Tibial artery (tissue), 4 donors: ENCODE data around the gene TAOK2.

Source experiments
- DNase-seq, 2 donors: peaks; one replicate each; pipeline ENCODE4 v3.0.0-alpha.2; 2019
- H3K27ac ChIP-seq, 2 donors: fragments of 200-600 bp; sonication (generic) in 1 of 2; 1 replicate in 1 of 2; 2 replicates in 1 of 2; pipeline ENCODE4 v1.5.1; 2018 to 2019; ENCODE audit warnings: mild to moderate bottlenecking in 1 of 2
- H3K27me3 ChIP-seq, 2 donors: fragments of 200-600 bp; sonication (generic) in 1 of 2; one replicate each; pipeline versions ENCODE4 v1.5.1 to v1.6.0; 2016 to 2019
- H3K36me3 ChIP-seq, 3 donors: fragments of 200-600 bp; sonication (generic) in 2 of 3; one replicate each; pipeline ENCODE4 v1.5.1; 2016 to 2019; ENCODE audit warnings: mild to moderate bottlenecking in 2 of 3
- H3K4me1 ChIP-seq, 4 donors: fragments of 200-600 bp; sonication (generic) in 2 of 4; 1 replicate in 3 of 4; 2 replicates in 1 of 4; pipeline ENCODE4 v1.5.1; 2016 to 2019
- H3K4me3 ChIP-seq, 2 donors: fragments of 200-600 bp; sonication (generic) in 1 of 2; 1 replicate in 1 of 2; 2 replicates in 1 of 2; pipeline ENCODE4 v1.5.1; 2018 to 2019; ENCODE audit warnings: mild to moderate bottlenecking in 2 of 2
- H3K9me3 ChIP-seq, 3 donors: fragments of 200-600 bp; sonication (generic) in 1 of 3; one replicate each; pipeline ENCODE4 v1.5.1; 2016 to 2019
- intact Hi-C: fragments of 100-400 bp; cut with DNase I; formaldehyde crosslinking; loops from one replicate; pipeline ENCODE4 v1.15.0; 2023; ENCODE audit warnings: low total_unique reads
- TF ChIP-seq, protein P1 (sequence below), 2 experiments: fragments of 200-600 bp in 1 of 2; fragments of 450-650 bp in 1 of 2; IDR thresholded peaks; one replicate each; pipeline ENCODE4 v1.5.1; 2017 to 2019; ENCODE audit warnings: antibody characterized with exemption in 2 of 2, mild to moderate bottlenecking in 1 of 2, moderate library complexity in 1 of 2

The TAOK2 gene

DNA sequence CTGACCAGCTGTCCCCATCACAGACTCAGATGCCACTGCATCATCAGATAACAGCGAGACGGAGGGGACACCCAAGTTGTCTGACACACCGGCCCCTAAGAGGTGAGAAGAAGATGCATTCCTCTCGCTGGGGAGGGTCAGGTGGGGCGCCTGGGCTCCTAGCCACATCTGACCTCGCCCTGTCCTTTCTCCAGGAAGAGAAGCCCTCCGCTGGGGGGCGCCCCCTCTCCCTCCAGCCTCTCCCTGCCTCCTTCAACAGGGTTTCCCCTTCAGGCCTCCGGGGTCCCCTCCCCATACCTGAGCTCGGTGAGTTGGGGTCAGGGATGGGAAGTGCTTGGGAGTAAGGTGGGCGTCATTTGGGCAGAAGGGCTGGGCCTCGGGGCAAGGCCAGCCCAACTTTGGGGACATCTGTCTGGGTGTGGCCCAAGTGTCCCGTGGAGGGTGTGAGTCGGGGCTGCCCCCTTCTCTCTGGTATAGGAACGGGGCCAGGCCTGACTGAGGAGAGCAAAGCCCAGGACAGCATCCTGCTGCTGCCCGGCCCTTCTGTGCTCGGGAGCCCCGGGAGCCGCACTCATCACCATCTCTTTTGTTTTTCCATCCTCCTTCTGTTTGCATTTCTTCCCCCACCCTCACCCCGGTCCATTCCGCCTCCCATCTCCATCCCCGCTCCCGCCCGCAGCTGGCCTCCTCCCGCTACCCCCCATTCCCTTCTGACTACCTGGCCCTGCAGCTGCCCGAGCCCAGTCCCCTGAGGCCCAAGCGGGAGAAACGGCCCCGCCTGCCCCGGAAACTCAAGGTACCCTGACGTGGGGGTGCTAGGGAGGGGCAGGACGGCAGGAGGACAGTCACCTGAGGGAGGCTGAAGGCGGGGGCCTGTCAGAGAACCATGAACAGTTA, 27.3 kb downstream of the TAOK2 start:
- H3K36me3 ChIP-seq: peaks cover 0 to 61% (median 35%) of the 10 kb centered on the region in 3 donors
- no peaks in the 10 kb centered on the region for H3K9me3 ChIP-seq
- H3K27me3 ChIP-seq: no peaks in the 10 kb centered on the region
- DNase-seq: no peak
- no peak overlapping the region for H3K4me3 ChIP-seq
- H3K27ac ChIP-seq: no peak overlapping the region
- TF ChIP-seq, protein P1, sequence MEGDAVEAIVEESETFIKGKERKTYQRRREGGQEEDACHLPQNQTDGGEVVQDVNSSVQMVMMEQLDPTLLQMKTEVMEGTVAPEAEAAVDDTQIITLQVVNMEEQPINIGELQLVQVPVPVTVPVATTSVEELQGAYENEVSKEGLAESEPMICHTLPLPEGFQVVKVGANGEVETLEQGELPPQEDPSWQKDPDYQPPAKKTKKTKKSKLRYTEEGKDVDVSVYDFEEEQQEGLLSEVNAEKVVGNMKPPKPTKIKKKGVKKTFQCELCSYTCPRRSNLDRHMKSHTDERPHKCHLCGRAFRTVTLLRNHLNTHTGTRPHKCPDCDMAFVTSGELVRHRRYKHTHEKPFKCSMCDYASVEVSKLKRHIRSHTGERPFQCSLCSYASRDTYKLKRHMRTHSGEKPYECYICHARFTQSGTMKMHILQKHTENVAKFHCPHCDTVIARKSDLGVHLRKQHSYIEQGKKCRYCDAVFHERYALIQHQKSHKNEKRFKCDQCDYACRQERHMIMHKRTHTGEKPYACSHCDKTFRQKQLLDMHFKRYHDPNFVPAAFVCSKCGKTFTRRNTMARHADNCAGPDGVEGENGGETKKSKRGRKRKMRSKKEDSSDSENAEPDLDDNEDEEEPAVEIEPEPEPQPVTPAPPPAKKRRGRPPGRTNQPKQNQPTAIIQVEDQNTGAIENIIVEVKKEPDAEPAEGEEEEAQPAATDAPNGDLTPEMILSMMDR (IDR thresholded peaks at IDR 0.05): no peak
- H3K4me1 ChIP-seq: peaks cover 0 to 11% (median 9%) of the 10 kb centered on the region in 4 donors
- intact Hi-C loops: loop anchor here (10.0 kb wide), 1 partner anchor 76 kb away; the partner anchor contains the start of gene KCTD13

DNA sequence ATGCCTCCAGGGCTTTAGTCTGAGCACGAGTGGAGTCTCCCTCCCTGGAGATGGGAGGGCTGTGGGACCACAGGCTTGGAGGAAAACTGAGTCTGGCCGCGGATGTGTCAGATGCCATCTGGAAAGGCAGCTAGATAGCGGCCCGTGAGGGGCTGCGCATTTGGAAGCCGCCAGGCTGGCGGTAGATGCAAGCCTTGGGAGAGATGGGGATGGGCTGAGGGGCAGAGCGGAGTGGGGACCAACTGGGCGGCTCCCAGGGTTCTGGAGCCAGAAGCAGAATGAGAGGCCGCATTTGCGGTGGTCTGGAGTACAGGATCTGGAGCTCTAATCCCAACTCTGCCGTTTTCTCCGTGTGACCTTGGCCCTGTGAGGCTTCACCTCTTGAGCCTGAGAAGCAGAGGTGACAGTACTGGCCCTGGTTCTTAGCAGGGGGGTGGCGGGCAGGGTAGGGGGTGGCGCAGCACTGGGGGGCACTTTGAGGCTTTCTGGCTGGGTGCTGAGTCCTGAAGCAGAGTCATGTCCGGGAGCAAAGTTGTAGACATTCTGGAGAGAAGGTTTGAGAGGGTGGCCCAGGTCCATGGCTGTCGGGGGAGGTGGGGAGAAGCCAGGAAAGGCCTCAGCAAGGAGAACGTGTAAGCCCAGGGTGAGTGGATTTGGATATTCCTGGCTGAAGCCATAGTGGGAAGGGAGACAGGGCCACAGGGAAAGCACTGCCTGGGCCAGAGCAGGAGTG, 29.1 kb downstream of the TAOK2 start:
- peaks cover 0 to 58% (median 35%) of the 10 kb centered on the region in 3 donors for H3K36me3 ChIP-seq
- DNase-seq: no peak
- intact Hi-C loops: loop anchor here (10.0 kb wide), 1 partner anchor 78 kb away; the partner anchor contains the start of gene KCTD13
- H3K9me3 ChIP-seq: no peaks in the 10 kb centered on the region
- no peak overlapping the region for H3K4me3 ChIP-seq
- peaks cover 0 to 4% (median 0%) of the 10 kb centered on the region in 4 donors for H3K4me1 ChIP-seq
- TF ChIP-seq, protein P1 (IDR thresholded peaks at IDR 0.05): no peak
- no peak overlapping the region for H3K27ac ChIP-seq
- peaks cover 0 to 16% of the 10 kb centered on the region in 2 donors for H3K27me3 ChIP-seq

DNA sequence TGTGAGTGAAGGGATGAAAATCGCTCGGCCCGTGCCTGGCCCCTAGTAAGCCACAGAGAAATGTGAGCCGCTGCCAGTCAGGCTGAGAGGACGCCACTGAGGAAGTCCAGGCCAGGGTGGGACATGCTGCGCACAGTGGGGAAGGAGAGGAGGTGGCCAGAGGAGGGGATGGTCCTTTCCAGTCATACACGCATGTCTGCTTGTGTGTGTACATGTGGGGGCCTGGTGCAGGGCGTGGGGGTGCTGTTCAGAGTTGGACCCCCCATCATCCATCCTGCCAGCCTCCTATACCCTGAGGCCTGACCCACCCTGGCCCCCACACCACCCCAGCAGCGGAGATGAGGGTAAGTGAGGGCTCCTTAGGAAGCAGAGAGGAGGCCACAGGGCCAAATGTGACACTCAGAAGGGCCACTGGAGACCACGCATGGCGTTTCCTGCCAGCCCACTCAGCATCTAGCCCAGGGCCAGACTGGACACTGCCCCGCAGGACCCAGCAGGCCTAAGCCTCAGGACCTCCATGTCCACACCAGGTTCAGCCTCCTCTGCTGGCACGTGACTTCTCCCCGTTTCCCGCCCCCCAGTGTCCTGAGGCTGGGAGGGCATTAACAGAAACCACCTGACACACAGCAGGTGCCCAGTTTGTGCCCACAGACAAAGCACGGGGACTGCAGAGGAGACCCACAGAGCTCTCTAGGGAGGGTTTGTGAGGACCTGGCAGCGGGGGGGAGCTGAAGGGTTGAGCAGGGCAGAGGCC, 30.2 kb downstream of the TAOK2 start:
- Histone ChIP-seq H3K4me1 (peaks cover 0 to 4% (median 0%) of the 10 kb centered on the region in 4 donors), H3K27me3 (peaks cover 0 to 27% of the 10 kb centered on the region in 2 donors), H3K36me3 (peaks cover 0 to 55% (median 35%) of the 10 kb centered on the region in 3 donors), H3K9me3 (no peaks in the 10 kb centered on the region), H3K4me3 (no peak overlapping the region), H3K27ac (no peak overlapping the region)
- intact Hi-C loops: loop anchor here (10.0 kb wide), 1 partner anchor 79 kb away; the partner anchor contains the start of gene KCTD13
- no peak for DNase-seq
- TF ChIP-seq, protein P1 (IDR thresholded peaks at IDR 0.05): no peak

DNA sequence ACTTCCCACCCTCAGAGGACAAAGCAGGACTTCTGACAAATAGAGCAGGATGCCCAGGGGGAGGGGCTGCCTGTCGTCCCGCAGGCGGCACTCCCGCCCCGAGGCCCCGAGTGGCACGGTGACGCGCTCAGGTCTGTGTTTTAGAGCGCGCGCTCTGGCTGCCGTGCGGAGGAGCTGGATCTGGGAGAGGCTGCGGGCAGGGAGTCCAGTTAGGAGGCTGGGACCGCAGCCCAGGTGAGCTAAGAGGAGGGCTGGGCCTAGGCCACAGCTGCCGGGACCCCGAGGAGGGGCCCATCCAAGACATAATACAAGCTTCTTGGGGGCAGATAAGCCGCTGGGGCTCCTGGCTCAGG, 30.7 kb downstream of the TAOK2 start:
- Histone ChIP-seq H3K27me3 (peaks cover 0 to 32% of the 10 kb centered on the region in 2 donors), H3K36me3 (peaks cover 0 to 53% (median 33%) of the 10 kb centered on the region in 3 donors), H3K9me3 (no peaks in the 10 kb centered on the region), H3K4me1 (peaks cover 0 to 4% (median 0%) of the 10 kb centered on the region in 4 donors), H3K27ac (no peak overlapping the region), H3K4me3 (no peak overlapping the region)
- DNase-seq: no peak
- intact Hi-C loops: loop anchor here (10.0 kb wide), 1 partner anchor 80 kb away; the partner anchor contains the start of gene KCTD13
- TF ChIP-seq, protein P1 (IDR thresholded peaks at IDR 0.05): no peak

DNA sequence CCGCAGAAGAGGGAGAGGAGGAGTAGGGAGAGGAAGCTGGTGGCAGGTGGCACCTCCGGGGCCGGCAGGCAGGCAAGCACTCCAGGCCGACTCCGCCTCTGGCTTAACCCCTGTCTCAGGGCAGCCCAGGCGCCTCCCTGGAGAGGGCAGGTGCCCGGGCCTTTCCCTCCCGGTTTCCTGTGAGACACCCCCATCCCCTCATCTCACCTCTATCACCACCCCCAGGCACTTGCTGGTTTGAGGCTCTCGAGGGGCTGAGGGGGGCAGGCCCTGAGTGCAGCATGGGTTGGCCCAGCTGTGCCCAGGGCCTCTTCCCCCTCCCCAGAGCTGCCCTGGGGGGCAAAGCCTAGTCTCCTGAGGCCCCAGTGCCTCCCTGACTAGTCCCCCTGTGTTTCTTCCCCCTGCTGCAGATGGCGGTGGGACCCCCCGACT, 31.2 kb downstream of the TAOK2 start:
- Histone ChIP-seq H3K4me3 (no peak overlapping the region), H3K27ac (no peak overlapping the region), H3K36me3 (peaks cover 0 to 49% (median 29%) of the 10 kb centered on the region in 3 donors), H3K4me1 (peaks cover 0 to 8% (median under 1%) of the 10 kb centered on the region in 4 donors), H3K27me3 (peaks cover 0 to 36% of the 10 kb centered on the region in 2 donors), H3K9me3 (no peaks in the 10 kb centered on the region)
- TF ChIP-seq, protein P1 (IDR thresholded peaks at IDR 0.05): no peak
- intact Hi-C loops: loop anchor here (5.0 to 10.0 kb wide), 3 partner anchors 80 to 308 kb away; partner anchors contain the start of genes CDIPT and KCTD13
- no peak for DNase-seq
